COLO829 (cell line): ENCODE data around the gene RPL3.

Source experiments
- DNase-seq: peaks from one replicate; pipeline ENCODE4 v3.0.0; 2012; ENCODE audit warnings: low spot score

The RPL3 gene

GRCh38 chr22:39299829-39300178 is 19.6 kb downstream of the RPL3 start:
- no peak for DNase-seq

- DNase-seq, result no peak
Measured at GRCh38 chr22:39298241-39298987, 21.0 kb downstream of the RPL3 start.

GRCh38 chr22:39297490-39298240 is 21.8 kb downstream of the RPL3 start:
- DNase-seq, result no peak

GRCh38 chr22:39296981-39297489 is 22.4 kb downstream of the RPL3 start:
- DNase-seq, result no peak

GRCh38 chr22:39296535-39296934 is 22.9 kb downstream of the RPL3 start:
- DNase-seq, result no peak

GRCh38 chr22:39294571-39295468 is 24.6 kb downstream of the RPL3 start:
- DNase-seq, result no peak

- DNase-seq, result no peak
Measured at GRCh38 chr22:39293766-39294368, 25.6 kb downstream of the RPL3 start.

GRCh38 chr22:39292561-39293074 is 26.8 kb downstream of the RPL3 start:
- peak; percentile 95 for DNase-seq

GRCh38 chr22:39292031-39292462 is 27.4 kb downstream of the RPL3 start:
- DNase-seq, result peak; percentile 89

GRCh38 chr22:39291523-39291922 is 27.9 kb downstream of the RPL3 start:
- DNase-seq, result no peak

- DNase-seq, result no peak
Measured at GRCh38 chr22:39290724-39291161, 28.7 kb downstream of the RPL3 start.

- no peak for DNase-seq
Measured at GRCh38 chr22:39289975-39290720, 29.3 kb downstream of the RPL3 start.

GRCh38 chr22:39289533-39289932 is 29.9 kb downstream of the RPL3 start:
- DNase-seq, result no peak

GRCh38 chr22:39288135-39288898 is 31.1 kb downstream of the RPL3 start:
- DNase-seq, result no peak

GRCh38 chr22:39287076-39287725 is 32.2 kb downstream of the RPL3 start:
- DNase-seq, result no peak

- DNase-seq, result no peak
Measured at GRCh38 chr22:39284983-39285382, 34.4 kb downstream of the RPL3 start.

- peak; percentile 76 for DNase-seq
Measured at GRCh38 chr22:39284142-39284980, 35.1 kb downstream of the RPL3 start.

GRCh38 chr22:39283322-39284141 is 35.9 kb downstream of the RPL3 start:
- peak; percentile 97 for DNase-seq
